Lower leg skin (tissue), 4 donors: ENCODE measurements around the gene ANKRD33B. TPM values are rescaled to one million over a fixed set of nuclear protein-coding genes. Genes with fewer than 3 reads are reported as not detected.
"Not testable (repeated sequence)": the region's sequence is repeated elsewhere in the genome, so short reads cannot be mapped to it uniquely, and the experiment has no call there.

Source experiments
- DNase-seq, 2 donors: peaks; one replicate each; pipeline ENCODE4 v3.0.0-alpha.2; 2019; ENCODE audit warnings: low spot score in 2 of 2
- H3K4me3 ChIP-seq: fragments of 200-600 bp; sonication (generic); 2 replicates; pipeline ENCODE4 v1.5.1; 2017; ENCODE audit warnings: mild to moderate bottlenecking, low read depth; ENCODE audit not compliant: poor library complexity, severe bottlenecking
- POLR2A ChIP-seq, 2 donors: fragments of 450-650 bp; IDR thresholded peaks; one replicate each; pipeline ENCODE4 v1.6.1; 2016 to 2017; ENCODE audit warnings: antibody characterized with exemption in 2 of 2, mild to moderate bottlenecking in 1 of 2, moderate library complexity in 1 of 2
- WGBS, 2 donors: methylation state at CpG; one replicate each; pipeline ENCODE4 v1.1.5; 2018; 5-methylcytosine and 5-hydroxymethylcytosine counted together
- intact Hi-C: fragments of 100-400 bp; cut with DNase I; formaldehyde crosslinking; loops from one replicate; pipeline ENCODE4 v1.15.0; 2023; ENCODE audit warnings: low total_unique reads
- total RNA-seq, 4 donors: library from RNA; depleted of rRNA; stranded (reverse); fragments of >200 nt; gene quantifications; one replicate each; pipeline ENCODE4 v1.1.0, GENCODE V29; 2016
- TF ChIP-seq, protein P1 (sequence below), 3 donors: fragments of 450-650 bp; IDR thresholded peaks; one replicate each; pipeline ENCODE4 v1.5.1; 2016; ENCODE audit warnings: antibody characterized with exemption in 3 of 3, mild to moderate bottlenecking in 3 of 3, moderate library complexity in 2 of 3

The ANKRD33B gene
- total RNA-seq, 4 donors from 2014 or later = 12.6 to 35.4 (median 17.6) TPM

DNA sequence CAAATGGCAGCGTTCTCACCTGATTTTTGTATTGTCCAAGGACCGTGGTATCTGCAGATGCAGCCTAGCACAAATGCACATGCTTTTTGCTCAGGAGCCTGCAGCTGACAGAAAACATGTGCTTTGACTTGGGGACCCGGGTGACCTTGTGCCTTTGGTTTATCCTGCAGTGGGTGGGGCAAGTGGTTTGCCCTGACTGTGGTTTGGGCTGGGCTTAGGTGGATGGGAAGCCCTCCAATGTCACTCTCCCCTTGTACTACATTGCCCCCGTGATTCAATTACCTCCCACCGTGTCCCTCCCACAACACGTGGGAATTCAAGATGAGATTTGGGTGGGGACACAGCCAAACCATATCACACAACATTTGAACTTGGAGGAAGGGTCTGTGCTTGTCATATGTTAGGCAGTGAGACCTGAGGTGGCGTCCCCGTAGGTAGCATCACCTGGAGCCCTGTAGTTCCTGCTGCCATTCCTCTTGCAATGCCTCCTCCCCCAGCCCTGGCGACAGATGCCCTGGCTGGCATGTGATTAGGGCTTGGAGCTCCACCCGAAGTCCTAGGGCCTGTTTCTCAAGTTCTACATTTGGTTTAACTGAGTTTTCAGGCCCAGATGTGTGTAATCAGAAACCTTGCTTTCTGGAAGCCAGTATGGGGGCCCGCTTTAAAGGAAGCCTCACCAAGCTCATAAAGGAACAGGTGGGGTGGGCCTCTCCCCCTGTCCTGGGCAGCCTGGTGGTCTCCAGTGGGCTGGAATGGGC lies 2.1 kb downstream of the ANKRD33B start:
- peak; percentile 66 to 88 for DNase-seq
- WGBS, 2 donors = 33 to 34% methylated on average over 11 of the region's 11 CpGs

GRCh38 chr5:10566543-10567068 lies 2.7 kb downstream of the ANKRD33B start:
- no peak overlapping the region for H3K4me3 ChIP-seq
- WGBS, 2 donors = 49% methylated on average over 8 of the region's 8 CpGs
- intact Hi-C loops = no loop called here

More for the DNA sequence above, 2.1 kb downstream of the ANKRD33B start:
- no peak overlapping the region for H3K4me3 ChIP-seq
- intact Hi-C loops = no loop called here
- TF ChIP-seq, protein P1, sequence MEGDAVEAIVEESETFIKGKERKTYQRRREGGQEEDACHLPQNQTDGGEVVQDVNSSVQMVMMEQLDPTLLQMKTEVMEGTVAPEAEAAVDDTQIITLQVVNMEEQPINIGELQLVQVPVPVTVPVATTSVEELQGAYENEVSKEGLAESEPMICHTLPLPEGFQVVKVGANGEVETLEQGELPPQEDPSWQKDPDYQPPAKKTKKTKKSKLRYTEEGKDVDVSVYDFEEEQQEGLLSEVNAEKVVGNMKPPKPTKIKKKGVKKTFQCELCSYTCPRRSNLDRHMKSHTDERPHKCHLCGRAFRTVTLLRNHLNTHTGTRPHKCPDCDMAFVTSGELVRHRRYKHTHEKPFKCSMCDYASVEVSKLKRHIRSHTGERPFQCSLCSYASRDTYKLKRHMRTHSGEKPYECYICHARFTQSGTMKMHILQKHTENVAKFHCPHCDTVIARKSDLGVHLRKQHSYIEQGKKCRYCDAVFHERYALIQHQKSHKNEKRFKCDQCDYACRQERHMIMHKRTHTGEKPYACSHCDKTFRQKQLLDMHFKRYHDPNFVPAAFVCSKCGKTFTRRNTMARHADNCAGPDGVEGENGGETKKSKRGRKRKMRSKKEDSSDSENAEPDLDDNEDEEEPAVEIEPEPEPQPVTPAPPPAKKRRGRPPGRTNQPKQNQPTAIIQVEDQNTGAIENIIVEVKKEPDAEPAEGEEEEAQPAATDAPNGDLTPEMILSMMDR (IDR thresholded peaks at IDR 0.05) = no peak
- no peak for TF ChIP-seq POLR2A (IDR thresholded peaks at IDR 0.05)

DNA sequence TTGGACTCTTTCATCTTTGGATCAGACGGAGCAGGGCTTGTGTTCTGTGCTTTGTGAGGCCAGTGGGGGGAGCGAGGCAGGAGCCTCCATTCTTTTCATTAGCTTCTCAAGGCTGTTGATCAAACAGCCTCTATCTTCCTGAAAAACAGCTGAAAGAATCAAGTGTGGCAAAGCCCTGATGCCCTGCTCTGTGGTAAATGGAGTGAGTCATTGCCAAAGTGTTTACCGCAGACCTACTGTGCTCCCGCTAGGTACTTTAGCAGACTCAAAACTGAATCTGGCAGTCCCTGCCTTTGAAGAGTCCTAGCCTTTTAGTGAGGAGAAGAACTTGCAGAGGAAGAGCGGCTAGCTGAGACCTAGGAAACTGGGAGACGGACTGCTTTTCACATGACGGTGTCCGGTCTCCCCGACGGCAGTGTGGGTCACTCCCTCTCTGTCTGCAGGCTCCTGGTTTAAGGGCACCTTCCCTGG lies 3.3 kb downstream of the ANKRD33B start:
- intact Hi-C loops = no loop called here
- peak in 1 of 2 donors; percentile 80 for DNase-seq
- 79 to 80% methylated on average over 10 of the region's 10 CpGs for WGBS, 2 donors
- TF ChIP-seq, protein P1 (IDR thresholded peaks at IDR 0.05) = no peak
- TF ChIP-seq POLR2A (IDR thresholded peaks at IDR 0.05) = no peak
- no peak overlapping the region for H3K4me3 ChIP-seq

More at GRCh38 chr5:10566543-10567068, 2.7 kb downstream of the ANKRD33B start:
- peak in 1 of 2 donors; percentile 73 for DNase-seq
- TF ChIP-seq POLR2A (IDR thresholded peaks at IDR 0.05) = no peak
- TF ChIP-seq, protein P1 (IDR thresholded peaks at IDR 0.05) = no peak

- H3K4me3 ChIP-seq = no peak overlapping the region
- WGBS, 2 donors = 64 to 69% methylated on average over 4 of the region's 4 CpGs
- TF ChIP-seq POLR2A (IDR thresholded peaks at IDR 0.05) = no peak
- TF ChIP-seq, protein P1 (IDR thresholded peaks at IDR 0.05) = no peak
- peak in 1 of 2 donors; percentile 74 for DNase-seq
- intact Hi-C loops = no loop called here
Observed at GRCh38 chr5:10567781-10568321, 4.0 kb downstream of the ANKRD33B start.

- 91 to 95% methylated on average over 2 of the region's 2 CpGs for WGBS, 2 donors
- DNase-seq = peak in 1 of 2 donors; percentile 10
- H3K4me3 ChIP-seq, intact Hi-C loops: not testable (repeated sequence)
Observed at GRCh38 chr5:10570540-10570939, 6.7 kb downstream of the ANKRD33B start.

- peak in 1 of 2 donors; percentile 57 for DNase-seq
- WGBS, 2 donors = 90 to 95% methylated on average over 7 of the region's 7 CpGs
- no peak overlapping the region for H3K4me3 ChIP-seq
- TF ChIP-seq, protein P1 (IDR thresholded peaks at IDR 0.05) = no peak
- no peak for TF ChIP-seq POLR2A (IDR thresholded peaks at IDR 0.05)
- intact Hi-C loops = no loop called here
Observed at GRCh38 chr5:10572451-10572850, 8.6 kb downstream of the ANKRD33B start.
